HepG2 (cell line): ENCODE results near the gene SOX14. TPM values are rescaled to one million over a fixed set of nuclear protein-coding genes. Genes with fewer than 3 reads are reported as not detected.

Source experiments
- ATAC-seq: fragments of 200-7000 bp; cut with Tn5 transposase; 3 replicates; pipeline ENCODE4 v1.9.1; 2020; ENCODE audit warnings: mild to moderate bottlenecking, moderate library complexity
- BruUV-seq: library from RNA; stranded (reverse); fragments of 400-500 nt; replicated peaks from 2 replicates; lab custom pipeline; 2021; lab: Mats Ljungman, UMichigan
- CTCF ChIA-PET: fragments of 300-600 bp; formaldehyde crosslinking; extraction: SDS; loops from one replicate; lab custom pipeline; 2021; ENCODE audit warnings: low total read pairs, inconsistent platforms, low intra/inter-chr PET ratio; lab: Yijun Ruan, JAX
- POLR2A ChIA-PET: fragments of 350-600 bp; sonication (Branson Sonifier 250); formaldehyde crosslinking; loops from one replicate; lab custom pipeline; 2020; ENCODE audit warnings: antibody characterized with exemption, inconsistent platforms; lab: Yijun Ruan, JAX
- DNase-seq: peaks from one replicate; pipeline ENCODE4 v3.0.0-alpha.2; 2015; ENCODE audit warnings: low spot score
- FAIRE-seq: peaks from 3 replicates; lab custom pipeline; 2011; peaks lifted over from hg19 to GRCh38; lab: Jason Lieb, UNC
- H2AFZ ChIP-seq: one replicate; pipeline ENCODE4 v1.6.1; 2011; ENCODE audit warnings: low read length, inconsistent platforms
- H3K27ac ChIP-seq: fragments of 300-600 bp; 3 replicates; pipeline ENCODE4 v1.8.0; 2011; ENCODE audit warnings: mixed run types, mild to moderate bottlenecking, mixed read lengths, low read length, inconsistent platforms; ENCODE audit not compliant: insufficient read depth; ENCODE audit errors: extremely low read length
- H3K27me3 ChIP-seq, 2 experiments: fragments of 200-600 bp in 1 of 2; 2 replicates in 1 of 2; 3 replicates in 1 of 2; pipeline versions ENCODE4 v1.6.0 to v1.8.0; 2011; ENCODE audit warnings: low read length in 2 of 2, mild to moderate bottlenecking in 2 of 2, moderate library complexity in 2 of 2, inconsistent platforms in 1 of 2; ENCODE audit not compliant: insufficient read depth in 2 of 2, control insufficient read depth in 1 of 2
- H3K36me3 ChIP-seq, 2 experiments: fragments of 200-600 bp in 1 of 2; replicated peaks in 1 of 2; 2 replicates in 1 of 2; 3 replicates in 1 of 2; pipeline versions ENCODE4 v1.5.1 to v1.8.0; 2011; ENCODE audit warnings: low read length in 2 of 2, inconsistent platforms in 1 of 2; ENCODE audit not compliant: insufficient read depth in 2 of 2, control insufficient read depth in 1 of 2
- H3K4me1 ChIP-seq: 2 replicates; pipeline ENCODE4 v1.5.1; 2012; ENCODE audit warnings: low read length, inconsistent platforms; ENCODE audit not compliant: insufficient read depth
- H3K4me2 ChIP-seq: 2 replicates; pipeline ENCODE4 v1.6.0; 2011; ENCODE audit warnings: low read depth, low read length, inconsistent platforms
- H3K4me3 ChIP-seq, 3 experiments: fragments of 200-600 bp in 1 of 3; sonication (generic), shearing (Covaris generic) in 1 of 3; replicated peaks in 1 of 3; 2 replicates each; pipeline ENCODE4 v1.5.1; 2011 to 2016; ENCODE audit warnings: low read length in 3 of 3, inconsistent platforms in 2 of 3, low read depth in 2 of 3, mild to moderate bottlenecking in 2 of 3, control low read depth in 1 of 3, mixed read lengths in 1 of 3; ENCODE audit not compliant: insufficient read depth in 1 of 3
- H3K79me2 ChIP-seq: one replicate; pipeline ENCODE4 v1.6.1; 2011; ENCODE audit warnings: low read length, inconsistent platforms; ENCODE audit not compliant: insufficient read depth
- H3K9ac ChIP-seq: 2 replicates; pipeline ENCODE4 v1.6.0; 2011; ENCODE audit warnings: mild to moderate bottlenecking, low read depth, low read length, inconsistent platforms; ENCODE audit not compliant: insufficient read depth
- H3K9me3 ChIP-seq: 2 replicates; pipeline ENCODE4 v1.5.1; 2012; ENCODE audit warnings: mild to moderate bottlenecking, low read length
- H4K20me1 ChIP-seq: 2 replicates; pipeline ENCODE4 v1.6.0; 2011; ENCODE audit warnings: inconsistent platforms, mild to moderate bottlenecking, low read length, moderate library complexity; ENCODE audit not compliant: insufficient read depth
- FOXO1 ChIP-seq: sonication (generic); formaldehyde crosslinking; IDR thresholded peaks from 2 replicates; pipeline ENCODE4 v1.4.0; 2020; ENCODE audit warnings: missing genetic modification reagents
- PHB2 ChIP-seq: fragments of 450-650 bp; IDR thresholded peaks from 2 replicates; pipeline ENCODE4 v1.6.1; 2018; ENCODE audit not compliant: partially characterized antibody
- ZNF205 ChIP-seq: IDR thresholded peaks from 2 replicates; pipeline ENCODE4 v1.6.1; 2018; ENCODE audit warnings: missing biosample characterization, missing genetic modification reagents
- ZNF256 ChIP-seq: sonication (generic); formaldehyde crosslinking; conservative IDR thresholded peaks from 2 replicates; pipeline ENCODE4 v1.4.0; 2020; ENCODE audit warnings: missing genetic modification reagents
- ZNF501 ChIP-seq: sonication (generic); formaldehyde crosslinking; IDR thresholded peaks from 2 replicates; pipeline ENCODE4 v1.5.1; 2020; ENCODE audit warnings: mild to moderate bottlenecking, moderate library complexity, missing genetic modification reagents
- ZNF746 ChIP-seq: sonication (generic); formaldehyde crosslinking; IDR thresholded peaks from 2 replicates; pipeline ENCODE4 v1.8.0; 2022; ENCODE audit warnings: mild to moderate bottlenecking, missing genetic modification reagents
- WGBS: methylation state at CpG from one replicate; pipeline ENCODE4 v1.1.6; 2017; ENCODE audit warnings: low lambda C conversion rate; 5-methylcytosine and 5-hydroxymethylcytosine counted together
- in situ Hi-C: cut with HindIII; loops from 2 replicates; pipeline ENCODE4 v1.10.0; 2017; ENCODE audit warnings: low pct_unique_long_range_greater_than_20kb; ENCODE audit not compliant: extremely low pct_ligation_motif_present
- intact Hi-C: fragments of 100-400 bp; cut with micrococcal nuclease; formaldehyde crosslinking; loops from one replicate; pipeline ENCODE4 v1.10.0; 2022; ENCODE audit not compliant: unreplicated experiment
- polyA plus RNA-seq, 8 experiments: library from polyadenylated mRNA; depleted of rRNA in 3 of 8; stranded (reverse) in 7 of 8; unstranded in 1 of 8; fragments of >200 nt; fragmentation: Illumina TruSeq in 4 of 8; extraction: Trizol in 4 of 8; gene quantifications; 2 replicates each; pipeline versions ENCODE4 v1.2.1 to v1.2.3, GENCODE V29; 2011 to 2016; ENCODE audit warnings: low read depth in 4 of 8, missing spikeins in 1 of 8, mixed read lengths in 1 of 8; ENCODE audit not compliant: insufficient read depth in 1 of 8
- total RNA-seq, 5 experiments: library from RNA; depleted of rRNA; stranded (reverse); fragments of >200 nt; fragmentation: Illumina TruSeq; extraction: Trizol; gene quantifications; 2 replicates each; pipeline ENCODE4 v1.2.3, GENCODE V29; 2016; ENCODE audit warnings: low read depth in 1 of 5
- TF ChIP-seq, protein P1 (sequence below): sonication (generic); formaldehyde crosslinking; IDR thresholded peaks from 2 replicates; pipeline ENCODE4 v1.4.0; 2020; ENCODE audit warnings: missing genetic modification reagents
- TF ChIP-seq, protein P2 (sequence below): sonication (generic); formaldehyde crosslinking; IDR thresholded peaks from 2 replicates; pipeline ENCODE4 v1.9.0; 2021; ENCODE audit warnings: missing genetic modification reagents, borderline replicate concordance
- TF ChIP-seq, protein P3 (sequence below): sonication (generic); formaldehyde crosslinking; IDR thresholded peaks from 2 replicates; pipeline ENCODE4 v1.8.0; 2023; ENCODE audit warnings: mild to moderate bottlenecking, missing genetic modification reagents
- TF ChIP-seq, protein P4 (sequence below): sonication (generic); formaldehyde crosslinking; conservative IDR thresholded peaks from 2 replicates; pipeline ENCODE4 v1.4.0; 2020; ENCODE audit warnings: missing genetic modification reagents
- TF ChIP-seq, protein P5 (sequence below): IDR thresholded peaks from 2 replicates; pipeline ENCODE4 v1.6.1; 2016; ENCODE audit warnings: missing compliant biosample characterization, missing genetic modification reagents, borderline replicate concordance

SOX14 gene
- total and polyA plus RNA-seq, 2 of the 13 experiments (the other 11 are each of a cell fraction or from before 2014, with no cell fraction given), result not detected

DNA sequence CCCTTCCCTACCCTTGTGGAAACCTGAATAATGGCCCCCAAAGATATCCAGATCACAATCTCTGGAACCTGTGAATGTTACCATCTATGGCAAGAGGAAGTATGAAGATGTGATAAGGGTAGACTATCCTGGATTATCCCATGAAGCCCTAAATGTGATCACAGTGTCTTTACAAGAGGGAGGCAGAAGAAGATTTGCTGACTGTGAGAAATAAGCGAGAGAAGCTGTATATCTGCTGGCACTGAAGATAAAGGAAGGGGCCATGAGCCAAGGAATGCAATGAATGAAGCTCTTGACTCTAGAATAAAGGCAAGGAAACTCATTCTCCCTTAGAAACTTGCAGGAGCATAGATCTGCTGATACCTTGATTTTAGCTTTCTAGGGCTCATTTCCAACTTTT is 39.1 kb downstream of the SOX14 start (continued):
- TF ChIP-seq, protein P1, sequence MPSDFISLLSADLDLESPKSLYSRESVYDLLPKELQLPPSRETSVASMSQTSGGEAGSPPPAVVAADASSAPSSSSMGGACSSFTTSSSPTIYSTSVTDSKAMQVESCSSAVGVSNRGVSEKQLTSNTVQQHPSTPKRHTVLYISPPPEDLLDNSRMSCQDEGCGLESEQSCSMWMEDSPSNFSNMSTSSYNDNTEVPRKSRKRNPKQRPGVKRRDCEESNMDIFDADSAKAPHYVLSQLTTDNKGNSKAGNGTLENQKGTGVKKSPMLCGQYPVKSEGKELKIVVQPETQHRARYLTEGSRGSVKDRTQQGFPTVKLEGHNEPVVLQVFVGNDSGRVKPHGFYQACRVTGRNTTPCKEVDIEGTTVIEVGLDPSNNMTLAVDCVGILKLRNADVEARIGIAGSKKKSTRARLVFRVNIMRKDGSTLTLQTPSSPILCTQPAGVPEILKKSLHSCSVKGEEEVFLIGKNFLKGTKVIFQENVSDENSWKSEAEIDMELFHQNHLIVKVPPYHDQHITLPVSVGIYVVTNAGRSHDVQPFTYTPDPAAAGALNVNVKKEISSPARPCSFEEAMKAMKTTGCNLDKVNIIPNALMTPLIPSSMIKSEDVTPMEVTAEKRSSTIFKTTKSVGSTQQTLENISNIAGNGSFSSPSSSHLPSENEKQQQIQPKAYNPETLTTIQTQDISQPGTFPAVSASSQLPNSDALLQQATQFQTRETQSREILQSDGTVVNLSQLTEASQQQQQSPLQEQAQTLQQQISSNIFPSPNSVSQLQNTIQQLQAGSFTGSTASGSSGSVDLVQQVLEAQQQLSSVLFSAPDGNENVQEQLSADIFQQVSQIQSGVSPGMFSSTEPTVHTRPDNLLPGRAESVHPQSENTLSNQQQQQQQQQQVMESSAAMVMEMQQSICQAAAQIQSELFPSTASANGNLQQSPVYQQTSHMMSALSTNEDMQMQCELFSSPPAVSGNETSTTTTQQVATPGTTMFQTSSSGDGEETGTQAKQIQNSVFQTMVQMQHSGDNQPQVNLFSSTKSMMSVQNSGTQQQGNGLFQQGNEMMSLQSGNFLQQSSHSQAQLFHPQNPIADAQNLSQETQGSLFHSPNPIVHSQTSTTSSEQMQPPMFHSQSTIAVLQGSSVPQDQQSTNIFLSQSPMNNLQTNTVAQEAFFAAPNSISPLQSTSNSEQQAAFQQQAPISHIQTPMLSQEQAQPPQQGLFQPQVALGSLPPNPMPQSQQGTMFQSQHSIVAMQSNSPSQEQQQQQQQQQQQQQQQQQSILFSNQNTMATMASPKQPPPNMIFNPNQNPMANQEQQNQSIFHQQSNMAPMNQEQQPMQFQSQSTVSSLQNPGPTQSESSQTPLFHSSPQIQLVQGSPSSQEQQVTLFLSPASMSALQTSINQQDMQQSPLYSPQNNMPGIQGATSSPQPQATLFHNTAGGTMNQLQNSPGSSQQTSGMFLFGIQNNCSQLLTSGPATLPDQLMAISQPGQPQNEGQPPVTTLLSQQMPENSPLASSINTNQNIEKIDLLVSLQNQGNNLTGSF (CRISPR knock-in tag), result no peak
- TF ChIP-seq, protein P2, sequence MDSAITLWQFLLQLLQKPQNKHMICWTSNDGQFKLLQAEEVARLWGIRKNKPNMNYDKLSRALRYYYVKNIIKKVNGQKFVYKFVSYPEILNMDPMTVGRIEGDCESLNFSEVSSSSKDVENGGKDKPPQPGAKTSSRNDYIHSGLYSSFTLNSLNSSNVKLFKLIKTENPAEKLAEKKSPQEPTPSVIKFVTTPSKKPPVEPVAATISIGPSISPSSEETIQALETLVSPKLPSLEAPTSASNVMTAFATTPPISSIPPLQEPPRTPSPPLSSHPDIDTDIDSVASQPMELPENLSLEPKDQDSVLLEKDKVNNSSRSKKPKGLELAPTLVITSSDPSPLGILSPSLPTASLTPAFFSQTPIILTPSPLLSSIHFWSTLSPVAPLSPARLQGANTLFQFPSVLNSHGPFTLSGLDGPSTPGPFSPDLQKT (CRISPR knock-in tag), result no peak

DNA sequence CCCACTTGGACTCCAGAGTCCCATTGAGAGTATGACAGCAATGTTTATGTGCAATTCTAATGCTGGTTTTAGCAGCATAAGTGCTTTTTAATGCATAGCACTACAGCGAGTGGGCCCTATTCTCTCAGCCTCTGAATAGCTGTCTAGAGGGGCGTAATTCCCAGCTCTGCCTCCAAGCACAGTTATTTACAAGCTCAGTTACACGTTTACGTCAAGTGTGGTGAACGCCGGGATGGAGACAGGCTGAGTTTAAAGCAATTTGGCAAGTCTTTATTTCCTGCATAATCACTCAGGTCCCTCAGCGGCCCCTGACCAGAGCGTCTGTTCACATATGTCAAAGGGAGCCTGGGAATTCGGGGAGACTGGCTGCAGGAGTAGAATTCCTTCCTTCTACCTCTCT is 43.9 kb downstream of the SOX14 start:
- in situ Hi-C loops, result no loop called here

More for the DNA sequence above, 43.9 kb downstream of the SOX14 start:
- Histone ChIP-seq H3K9me3 (no peaks in the 10 kb centered on the region), H3K27ac (no peak overlapping the region), H3K9ac (no peak overlapping the region), H3K79me2 (no peaks in the 10 kb centered on the region), H3K27me3 (no peaks in the 10 kb centered on the region; a peak in 1 of 5 replicates), H3K4me1 (no peaks in the 10 kb centered on the region), H3K4me2 (no peak overlapping the region), H3K4me3 (no peak overlapping the region), H4K20me1 (no peaks in the 10 kb centered on the region), H3K36me3 (no peaks in the 10 kb centered on the region), H2AFZ (no peak overlapping the region)
- TF ChIP-seq ZNF205, result no peak
- TF ChIP-seq, protein P3, sequence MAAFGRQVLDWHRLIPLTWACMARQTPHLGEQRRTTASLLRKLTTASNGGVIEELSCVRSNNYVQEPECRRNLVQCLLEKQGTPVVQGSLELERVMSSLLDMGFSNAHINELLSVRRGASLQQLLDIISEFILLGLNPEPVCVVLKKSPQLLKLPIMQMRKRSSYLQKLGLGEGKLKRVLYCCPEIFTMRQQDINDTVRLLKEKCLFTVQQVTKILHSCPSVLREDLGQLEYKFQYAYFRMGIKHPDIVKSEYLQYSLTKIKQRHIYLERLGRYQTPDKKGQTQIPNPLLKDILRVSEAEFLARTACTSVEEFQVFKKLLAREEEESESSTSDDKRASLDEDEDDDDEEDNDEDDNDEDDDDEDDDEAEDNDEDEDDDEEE, result no peak
- no peak for TF ChIP-seq ZNF746 (CRISPR knock-in tag)
- no peak for TF ChIP-seq FOXO1 (CRISPR knock-in tag)
- TF ChIP-seq, protein P4, sequence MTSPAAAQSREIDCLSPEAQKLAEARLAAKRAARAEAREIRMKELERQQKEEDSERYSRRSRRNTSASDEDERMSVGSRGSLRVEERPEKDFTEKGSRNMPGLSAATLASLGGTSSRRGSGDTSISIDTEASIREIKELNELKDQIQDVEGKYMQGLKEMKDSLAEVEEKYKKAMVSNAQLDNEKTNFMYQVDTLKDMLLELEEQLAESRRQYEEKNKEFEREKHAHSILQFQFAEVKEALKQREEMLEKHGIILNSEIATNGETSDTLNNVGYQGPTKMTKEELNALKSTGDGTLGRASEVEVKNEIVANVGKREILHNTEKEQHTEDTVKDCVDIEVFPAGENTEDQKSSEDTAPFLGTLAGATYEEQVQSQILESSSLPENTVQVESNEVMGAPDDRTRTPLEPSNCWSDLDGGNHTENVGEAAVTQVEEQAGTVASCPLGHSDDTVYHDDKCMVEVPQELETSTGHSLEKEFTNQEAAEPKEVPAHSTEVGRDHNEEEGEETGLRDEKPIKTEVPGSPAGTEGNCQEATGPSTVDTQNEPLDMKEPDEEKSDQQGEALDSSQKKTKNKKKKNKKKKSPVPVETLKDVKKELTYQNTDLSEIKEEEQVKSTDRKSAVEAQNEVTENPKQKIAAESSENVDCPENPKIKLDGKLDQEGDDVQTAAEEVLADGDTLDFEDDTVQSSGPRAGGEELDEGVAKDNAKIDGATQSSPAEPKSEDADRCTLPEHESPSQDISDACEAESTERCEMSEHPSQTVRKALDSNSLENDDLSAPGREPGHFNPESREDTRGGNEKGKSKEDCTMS (CRISPR knock-in tag), result no peak
- no peak for TF ChIP-seq ZNF256 (CRISPR knock-in tag)
- TF ChIP-seq ZNF501 (CRISPR knock-in tag), result no peak
- no peak for TF ChIP-seq PHB2
- TF ChIP-seq, protein P5, sequence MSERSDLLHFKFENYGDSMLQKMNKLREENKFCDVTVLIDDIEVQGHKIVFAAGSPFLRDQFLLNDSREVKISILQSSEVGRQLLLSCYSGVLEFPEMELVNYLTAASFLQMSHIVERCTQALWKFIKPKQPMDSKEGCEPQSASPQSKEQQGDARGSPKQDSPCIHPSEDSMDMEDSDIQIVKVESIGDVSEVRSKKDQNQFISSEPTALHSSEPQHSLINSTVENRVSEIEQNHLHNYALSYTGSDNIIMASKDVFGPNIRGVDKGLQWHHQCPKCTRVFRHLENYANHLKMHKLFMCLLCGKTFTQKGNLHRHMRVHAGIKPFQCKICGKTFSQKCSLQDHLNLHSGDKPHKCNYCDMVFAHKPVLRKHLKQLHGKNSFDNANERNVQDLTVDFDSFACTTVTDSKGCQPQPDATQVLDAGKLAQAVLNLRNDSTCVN, result no peak
- FAIRE-seq, result no peak
- ChIA-PET CTCF (no interaction called here), POLR2A (no interaction called here)
- ATAC-seq, result no peak
- intact Hi-C loops, result no loop called here
- no peak for DNase-seq
- WGBS, result 11% methylated on average over 9 of the region's 9 CpGs
- no TSS peak for BruUV-seq
